HG02840 (cell line): Measurements from ENCODE around the gene TCF7L2.

Experiments
- ATAC-seq: cut with Tn5 transposase; IDR thresholded peaks from one replicate; pipeline ENCODE4 v1.9.1; 2021; ENCODE audit warnings: mild to moderate bottlenecking, moderate library complexity, moderate number of reproducible peaks; ENCODE audit not compliant: unreplicated experiment, low FRiP score

The TCF7L2 gene

GRCh38 chr10:113111900-113112853 is 162.1 kb downstream of the TCF7L2 start:
- ATAC-seq = no peak

GRCh38 chr10:113113241-113113640 is 163.2 kb downstream of the TCF7L2 start:
- ATAC-seq = no peak

GRCh38 chr10:113113918-113114317 is 163.9 kb downstream of the TCF7L2 start:
- no peak for ATAC-seq

- ATAC-seq = no peak
Observed at GRCh38 chr10:113115556-113115955, 165.5 kb downstream of the TCF7L2 start.

GRCh38 chr10:113118882-113119281 is 168.8 kb downstream of the TCF7L2 start:
- ATAC-seq = no peak

- no peak for ATAC-seq
Observed at GRCh38 chr10:113119801-113120200, 169.8 kb downstream of the TCF7L2 start.

GRCh38 chr10:113121153-113121552 is 171.1 kb downstream of the TCF7L2 start:
- no peak for ATAC-seq

GRCh38 chr10:113122947-113123346 is 172.9 kb downstream of the TCF7L2 start:
- ATAC-seq = no peak

GRCh38 chr10:113124724-113125123 is 174.7 kb downstream of the TCF7L2 start:
- no peak for ATAC-seq

GRCh38 chr10:113125612-113126011 is 175.6 kb downstream of the TCF7L2 start:
- ATAC-seq = no peak

- ATAC-seq = no peak
Observed at GRCh38 chr10:113126229-113127201, 176.5 kb downstream of the TCF7L2 start.

GRCh38 chr10:113127261-113127900 is 177.3 kb downstream of the TCF7L2 start:
- no peak for ATAC-seq

GRCh38 chr10:113127901-113128283 is 177.8 kb downstream of the TCF7L2 start:
- no peak for ATAC-seq

GRCh38 chr10:113128450-113129070 is 178.5 kb downstream of the TCF7L2 start:
- no peak for ATAC-seq

- no peak for ATAC-seq
Observed at GRCh38 chr10:113129117-113129516, 179.1 kb downstream of the TCF7L2 start.

GRCh38 chr10:113130014-113130641 is 180.1 kb downstream of the TCF7L2 start:
- no peak for ATAC-seq

- ATAC-seq = no peak
Observed at GRCh38 chr10:113131613-113132261, 181.7 kb downstream of the TCF7L2 start.

GRCh38 chr10:113132591-113133121 is 182.6 kb downstream of the TCF7L2 start:
- no peak for ATAC-seq
